ENCODE results near the gene TBC1D1.

DNA sequence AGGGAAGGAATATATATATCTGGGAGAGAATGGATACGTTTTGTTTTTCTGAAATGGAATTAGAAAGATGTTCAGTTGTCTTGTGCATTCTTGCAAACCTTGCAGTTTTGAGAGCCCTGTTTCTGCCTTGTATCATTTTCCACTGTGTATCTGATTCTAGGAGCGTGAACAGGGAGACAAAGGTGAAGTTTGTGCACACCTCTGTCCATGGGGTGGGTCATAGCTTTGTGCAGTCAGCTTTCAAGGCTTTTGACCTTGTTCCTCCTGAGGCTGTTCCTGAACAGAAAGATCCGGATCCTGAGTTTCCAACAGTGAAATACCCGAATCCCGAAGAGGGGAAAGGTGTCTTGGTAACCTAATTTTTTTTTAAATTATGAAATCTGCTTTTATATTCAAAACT, 46.7 kb upstream of the TBC1D1 start:
- TF ChIP-seq, protein P1, sequence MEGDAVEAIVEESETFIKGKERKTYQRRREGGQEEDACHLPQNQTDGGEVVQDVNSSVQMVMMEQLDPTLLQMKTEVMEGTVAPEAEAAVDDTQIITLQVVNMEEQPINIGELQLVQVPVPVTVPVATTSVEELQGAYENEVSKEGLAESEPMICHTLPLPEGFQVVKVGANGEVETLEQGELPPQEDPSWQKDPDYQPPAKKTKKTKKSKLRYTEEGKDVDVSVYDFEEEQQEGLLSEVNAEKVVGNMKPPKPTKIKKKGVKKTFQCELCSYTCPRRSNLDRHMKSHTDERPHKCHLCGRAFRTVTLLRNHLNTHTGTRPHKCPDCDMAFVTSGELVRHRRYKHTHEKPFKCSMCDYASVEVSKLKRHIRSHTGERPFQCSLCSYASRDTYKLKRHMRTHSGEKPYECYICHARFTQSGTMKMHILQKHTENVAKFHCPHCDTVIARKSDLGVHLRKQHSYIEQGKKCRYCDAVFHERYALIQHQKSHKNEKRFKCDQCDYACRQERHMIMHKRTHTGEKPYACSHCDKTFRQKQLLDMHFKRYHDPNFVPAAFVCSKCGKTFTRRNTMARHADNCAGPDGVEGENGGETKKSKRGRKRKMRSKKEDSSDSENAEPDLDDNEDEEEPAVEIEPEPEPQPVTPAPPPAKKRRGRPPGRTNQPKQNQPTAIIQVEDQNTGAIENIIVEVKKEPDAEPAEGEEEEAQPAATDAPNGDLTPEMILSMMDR (IDR thresholded peaks at IDR 0.05): no peak
- TF ChIP-seq POLR2A (IDR thresholded peaks at IDR 0.05): no peak

Measured in transverse colon (tissue), 3 donors.